Common myeloid progenitor, CD34-positive (primary cell): ENCODE results near the gene TRAPPC10.

ENCODE experiments used
- CTCF ChIA-PET: fragments of 350-600 bp; sonication (Branson Sonifier 250); formaldehyde crosslinking; loops from one replicate; lab custom pipeline; 2021; ENCODE audit warnings: antibody characterized with exemption; lab: Charles Lee
- POLR2A ChIA-PET: fragments of 350-600 bp; sonication (Branson Sonifier 250); formaldehyde crosslinking; loops from one replicate; lab custom pipeline; 2021; ENCODE audit warnings: antibody characterized with exemption; lab: Charles Lee
- DNase-seq, 3 donors: peaks; one replicate each; pipeline versions ENCODE4 v3.0.0 to v3.0.0-alpha.2; 2013
- H3K27ac ChIP-seq, 2 experiments: 1 replicate in 1 of 2; 2 replicates in 1 of 2; pipeline ENCODE4 v1.7.0; 2013; ENCODE audit warnings: inconsistent platforms in 2 of 2, low read length in 2 of 2, mild to moderate bottlenecking in 2 of 2, low read depth in 1 of 2, moderate library complexity in 1 of 2; ENCODE audit not compliant: severe bottlenecking in 2 of 2, insufficient read depth in 1 of 2, poor library complexity in 1 of 2
- H3K27me3 ChIP-seq, 5 experiments: replicated peaks in 2 of 5; 1 replicate in 3 of 5; 2 replicates in 2 of 5; pipeline versions ENCODE4 v1.6.1 to v1.7.0; 2013; ENCODE audit warnings: low read length in 4 of 5, mild to moderate bottlenecking in 2 of 5, moderate library complexity in 2 of 5, inconsistent platforms in 1 of 5; ENCODE audit not compliant: insufficient read depth in 5 of 5, control insufficient read depth in 4 of 5
- H3K36me3 ChIP-seq, 4 experiments: 1 replicate in 2 of 4; 2 replicates in 2 of 4; pipeline versions ENCODE4 v1.6.1 to v1.7.0; 2013; ENCODE audit warnings: low read length in 3 of 4, control low read depth in 1 of 4, mild to moderate bottlenecking in 1 of 4; ENCODE audit not compliant: control insufficient read depth in 4 of 4, insufficient read depth in 4 of 4
- H3K4me1 ChIP-seq, 4 experiments: 1 replicate in 3 of 4; 2 replicates in 1 of 4; pipeline versions ENCODE4 v1.6.1 to v1.7.1; 2013; ENCODE audit warnings: low read length in 3 of 4, mild to moderate bottlenecking in 3 of 4, control low read depth in 1 of 4, inconsistent platforms in 1 of 4, moderate library complexity in 1 of 4; ENCODE audit not compliant: control insufficient read depth in 4 of 4, insufficient read depth in 4 of 4; ENCODE audit errors: control extremely low read depth in 1 of 4
- H3K4me3 ChIP-seq, 7 experiments: 1 replicate in 4 of 7; 2 replicates in 3 of 7; pipeline versions ENCODE4 v1.5.1 to v1.7.0; 2013; ENCODE audit warnings: mild to moderate bottlenecking in 7 of 7, low read length in 6 of 7, moderate library complexity in 6 of 7, inconsistent platforms in 2 of 7, low read depth in 2 of 7, control low read depth in 1 of 7; ENCODE audit not compliant: insufficient read depth in 4 of 7, control insufficient read depth in 1 of 7; ENCODE audit errors: extremely low read depth in 1 of 7
- H3K9me3 ChIP-seq, 5 experiments: 1 replicate in 4 of 5; 2 replicates in 1 of 5; pipeline versions ENCODE4 v1.6.1 to v1.7.1; 2013; ENCODE audit warnings: low read length in 4 of 5, mild to moderate bottlenecking in 2 of 5, inconsistent platforms in 1 of 5, low read depth in 1 of 5, moderate library complexity in 1 of 5; ENCODE audit not compliant: control insufficient read depth in 4 of 5, insufficient read depth in 2 of 5; ENCODE audit errors: control extremely low read depth in 1 of 5
- WGBS: methylation state at CpG from one replicate; pipeline ENCODE4 v1.1.5; 2013; ENCODE audit not compliant: insufficient coverage; 5-methylcytosine and 5-hydroxymethylcytosine counted together

The TRAPPC10 gene

DNA sequence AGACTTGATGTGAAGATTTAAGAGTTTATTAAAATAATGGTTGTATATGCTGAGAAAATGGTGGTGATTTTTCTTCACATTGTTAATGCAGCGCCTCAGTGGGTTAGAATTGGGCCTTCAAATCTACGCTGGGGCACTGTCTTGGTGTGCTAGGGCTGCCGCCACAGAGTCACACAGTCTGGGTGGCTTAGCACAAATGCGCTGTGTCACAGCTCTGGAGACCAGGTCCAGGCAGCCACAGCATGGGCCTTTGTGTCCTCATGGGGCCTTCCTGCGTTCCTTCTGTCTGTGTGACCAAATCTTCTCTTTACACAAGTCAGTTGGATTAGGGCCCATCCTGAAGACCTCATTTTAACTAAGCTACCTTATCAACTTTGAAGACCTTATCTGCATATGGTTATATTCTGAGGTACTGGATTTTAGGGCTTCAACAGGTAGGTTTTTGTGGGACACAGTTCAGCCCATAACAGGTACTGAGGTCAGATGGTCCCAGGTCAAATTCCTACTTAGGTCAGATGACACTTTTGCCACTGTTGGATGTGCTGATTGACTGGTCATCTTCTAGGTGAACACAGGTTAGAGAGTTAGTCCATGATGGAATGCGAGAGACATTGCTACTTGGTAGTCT is 17.5 kb downstream of the TRAPPC10 start:
- 97% methylated on average over 6 of the region's 6 CpGs for WGBS
- peak overlapping the region in 1 of 2 experiments; percentile 7 for H3K27ac ChIP-seq
- CTCF ChIA-PET = interaction anchor here (1.0 kb wide), 1 partner anchor 10 kb away, joined by 3 read pairs; no protein-coding TSS in a partner anchor
- no peak for DNase-seq
- no peak overlapping the region for H3K4me3 ChIP-seq
- H3K4me1 ChIP-seq = peaks cover 16 to 37% (median 29%) of the 10 kb centered on the region in 4 experiments
- POLR2A ChIA-PET = no interaction called here
- H3K36me3 ChIP-seq = peaks cover 0 to 26% (median 15%) of the 10 kb centered on the region in 4 experiments
- no peaks in the 10 kb centered on the region for H3K9me3 ChIP-seq
- no peaks in the 10 kb centered on the region for H3K27me3 ChIP-seq

DNA sequence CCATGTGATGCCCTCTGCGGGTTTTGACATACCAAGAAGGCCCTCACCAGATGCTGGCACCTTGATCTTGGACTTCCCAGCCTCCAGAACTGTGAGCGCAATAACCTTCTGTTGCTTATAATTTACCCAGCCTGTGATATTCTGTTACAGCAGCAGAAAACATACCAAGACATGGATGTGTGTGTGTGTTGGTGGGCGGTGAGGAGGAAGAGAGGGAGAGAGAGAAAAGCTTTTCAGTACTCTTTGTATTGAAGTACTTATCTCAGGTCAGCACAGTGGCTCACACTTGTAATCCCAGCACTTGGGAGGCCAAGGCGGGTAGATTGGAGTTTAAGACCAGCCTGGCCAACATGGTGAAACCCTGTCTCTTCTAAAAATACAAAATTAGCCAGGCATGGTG is 23.1 kb downstream of the TRAPPC10 start:
- H3K27ac ChIP-seq = no peak overlapping the region
- ChIA-PET CTCF (interaction anchor here (2.0 kb wide), 1 partner anchor 21 kb away, joined by 6 read pairs; no protein-coding TSS in a partner anchor), POLR2A (no interaction called here)
- peaks cover 22 to 67% (median 46%) of the 10 kb centered on the region in 4 experiments for H3K36me3 ChIP-seq
- no peaks in the 10 kb centered on the region for H3K27me3 ChIP-seq
- H3K4me3 ChIP-seq = no peak overlapping the region
- DNase-seq = no peak
- 100% methylated on average over 2 of the region's 4 CpGs for WGBS
- H3K4me1 ChIP-seq = no peaks in the 10 kb centered on the region
- H3K9me3 ChIP-seq = no peaks in the 10 kb centered on the region

DNA sequence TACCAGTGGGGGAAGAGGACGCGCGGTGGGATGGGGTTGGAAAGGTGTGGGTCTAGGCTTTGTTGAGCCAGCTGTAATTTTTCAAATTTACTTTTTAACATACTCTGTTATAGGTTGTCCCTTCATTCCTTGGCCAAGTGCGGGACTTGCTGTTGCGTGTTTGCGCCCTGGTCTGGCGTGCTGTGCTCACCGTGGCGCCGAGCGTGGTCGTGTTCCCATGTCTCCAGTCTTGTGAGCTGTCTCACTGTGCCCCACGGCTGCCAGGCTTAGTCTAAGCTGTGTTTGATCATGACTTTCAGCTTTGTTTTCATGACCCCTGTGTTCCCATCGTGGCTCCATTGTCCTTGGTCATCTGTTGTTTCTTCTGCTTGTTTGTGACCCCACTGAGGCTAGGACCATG is 26.0 kb downstream of the TRAPPC10 start:
- H3K27ac ChIP-seq = no peak overlapping the region
- ChIA-PET POLR2A (interaction anchor here (0.6 kb wide), 1 partner anchor 18 kb away, joined by 3 read pairs; no protein-coding TSS in a partner anchor), CTCF (interaction anchor here (1.0 to 1.3 kb wide), 2 partner anchors 12 to 23 kb away, joined by 3 to 4 read pairs; no protein-coding TSS in a partner anchor)
- no peaks in the 10 kb centered on the region for H3K4me1 ChIP-seq
- 95% methylated on average over 11 of the region's 14 CpGs for WGBS
- no peak for DNase-seq
- no peak overlapping the region for H3K4me3 ChIP-seq
- H3K36me3 ChIP-seq = peaks cover 20 to 63% (median 43%) of the 10 kb centered on the region in 4 experiments
- H3K9me3 ChIP-seq = no peaks in the 10 kb centered on the region
- no peaks in the 10 kb centered on the region for H3K27me3 ChIP-seq

DNA sequence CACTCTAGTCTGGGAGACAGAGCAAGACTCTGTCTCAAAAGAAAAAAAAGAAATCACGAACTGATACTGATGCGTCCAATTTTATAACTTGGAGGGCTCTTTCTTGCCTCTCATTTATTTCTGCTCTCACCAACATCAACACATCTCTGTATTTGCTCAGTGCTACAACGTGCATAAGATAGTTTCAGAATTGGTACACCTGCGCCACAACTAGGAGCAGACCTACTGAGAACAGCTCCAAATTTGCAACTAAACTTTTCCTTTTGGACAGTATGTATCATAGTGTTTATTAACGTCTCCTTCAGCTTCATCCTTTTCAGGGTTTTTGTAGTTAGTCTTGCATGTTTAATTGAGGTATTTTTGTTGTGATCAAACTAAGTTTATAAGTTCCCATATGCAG is 27.7 kb downstream of the TRAPPC10 start:
- H3K4me1 ChIP-seq = no peaks in the 10 kb centered on the region
- H3K27me3 ChIP-seq = no peaks in the 10 kb centered on the region
- H3K36me3 ChIP-seq = peaks cover 12 to 53% (median 38%) of the 10 kb centered on the region in 4 experiments
- 100% methylated on average over 2 of the region's 5 CpGs for WGBS
- H3K9me3 ChIP-seq = no peaks in the 10 kb centered on the region
- ChIA-PET POLR2A (no interaction called here), CTCF (interaction anchor here (1.9 kb wide), 1 partner anchor 19 kb away, joined by 4 read pairs; no protein-coding TSS in a partner anchor)
- DNase-seq = no peak
- H3K4me3 ChIP-seq = no peak overlapping the region
- H3K27ac ChIP-seq = no peak overlapping the region

DNA sequence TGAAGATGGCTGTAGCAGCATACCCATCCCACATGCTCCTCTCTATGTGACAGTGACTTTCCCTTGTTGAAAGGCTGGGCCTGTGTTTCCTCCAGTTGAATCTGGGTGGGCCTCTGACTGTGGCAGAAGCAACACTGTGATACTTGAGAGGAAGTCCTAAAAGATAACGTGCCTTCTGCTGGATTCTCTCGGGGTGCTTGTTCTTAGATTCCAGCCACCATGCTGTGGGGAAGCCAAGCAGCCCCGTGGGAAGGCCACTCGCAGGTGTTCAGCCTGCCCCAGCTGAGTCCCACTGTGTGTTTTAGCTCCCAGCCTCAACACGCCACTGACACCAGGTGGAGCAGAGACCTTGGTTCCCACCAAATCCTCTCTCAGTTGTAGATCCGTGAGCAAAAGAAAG is 31.5 kb downstream of the TRAPPC10 start:
- Histone ChIP-seq H3K36me3 (peaks cover 5 to 32% (median 22%) of the 10 kb centered on the region in 4 experiments), H3K9me3 (no peaks in the 10 kb centered on the region), H3K4me1 (no peaks in the 10 kb centered on the region), H3K4me3 (no peak overlapping the region), H3K27ac (no peak overlapping the region), H3K27me3 (no peaks in the 10 kb centered on the region)
- 90% methylated on average over 5 of the region's 6 CpGs for WGBS
- POLR2A ChIA-PET = interaction anchor here (0.7 kb wide), 1 partner anchor 12 kb away, joined by 5 read pairs; no protein-coding TSS in a partner anchor
- peak in 1 of 3 donors; percentile 26 for DNase-seq
- CTCF ChIA-PET = interaction anchor here (1.4 kb wide), 1 partner anchor 14 kb away, joined by 7 read pairs; no protein-coding TSS in a partner anchor

DNA sequence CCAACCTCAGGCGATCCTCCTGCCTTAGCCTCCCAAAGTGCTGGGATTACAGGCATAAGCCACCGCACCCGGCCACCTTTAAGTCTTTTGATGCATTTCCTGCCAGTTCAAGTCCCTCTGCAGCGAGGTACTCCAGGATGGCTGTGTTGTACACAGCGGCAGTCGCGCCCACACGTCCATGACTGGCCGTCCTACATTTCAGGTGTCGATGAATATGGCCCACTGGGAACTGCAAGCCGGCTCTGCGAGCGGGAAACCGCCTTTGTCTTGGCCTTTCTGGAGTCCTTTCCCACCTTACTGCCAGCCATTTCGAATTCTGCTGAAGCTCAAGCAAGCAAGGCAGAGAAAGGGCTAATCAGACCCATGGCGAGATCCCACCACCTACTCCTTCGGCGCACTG is 34.6 kb downstream of the TRAPPC10 start:
- DNase-seq = no peak
- peaks cover 8 to 34% (median 24%) of the 10 kb centered on the region in 4 experiments for H3K36me3 ChIP-seq
- H3K9me3 ChIP-seq = no peaks in the 10 kb centered on the region
- POLR2A ChIA-PET = no interaction called here
- no peaks in the 10 kb centered on the region for H3K27me3 ChIP-seq
- CTCF ChIA-PET = no interaction called here
- no peak overlapping the region for H3K27ac ChIP-seq
- WGBS = 98% methylated on average over 17 of the region's 18 CpGs
- H3K4me1 ChIP-seq = peaks cover 0 to 7% (median 2%) of the 10 kb centered on the region in 4 experiments
- no peak overlapping the region for H3K4me3 ChIP-seq

DNA sequence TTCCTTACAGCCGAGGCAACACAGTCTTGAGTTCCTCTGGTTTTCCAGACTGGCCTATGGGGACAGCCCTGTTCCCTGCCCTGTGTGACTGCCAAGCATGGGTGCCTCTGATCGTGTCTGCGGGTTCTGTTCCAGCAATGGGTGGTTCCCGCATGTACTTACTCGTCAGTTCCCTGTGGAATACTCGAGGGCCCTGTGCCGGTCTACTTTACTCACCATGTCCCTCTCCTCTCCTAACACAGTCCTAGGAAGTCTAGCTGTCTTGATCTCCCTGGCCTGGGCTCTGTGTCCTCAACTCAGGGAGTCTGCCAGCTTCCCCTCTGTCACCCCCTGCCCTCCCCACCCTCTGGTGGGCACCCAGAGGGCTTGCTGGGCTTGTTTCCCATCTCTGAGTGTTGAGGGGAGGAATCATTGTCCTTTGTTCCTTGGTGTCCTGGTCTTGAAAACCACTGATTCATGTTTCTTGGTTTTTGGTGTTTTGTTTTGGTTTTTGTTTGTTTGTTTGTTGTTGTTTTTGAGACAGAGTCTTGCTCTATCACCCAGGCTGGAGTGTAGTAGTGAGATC is 36.0 kb downstream of the TRAPPC10 start:
- no peak overlapping the region for H3K27ac ChIP-seq
- DNase-seq = no peak
- no peaks in the 10 kb centered on the region for H3K9me3 ChIP-seq
- peaks cover 0 to 7% (median 2%) of the 10 kb centered on the region in 4 experiments for H3K4me1 ChIP-seq
- POLR2A ChIA-PET = no interaction called here
- peaks cover 8 to 47% (median 31%) of the 10 kb centered on the region in 4 experiments for H3K36me3 ChIP-seq
- WGBS = 96% methylated on average over 5 of the region's 7 CpGs
- no peaks in the 10 kb centered on the region for H3K27me3 ChIP-seq
- no peak overlapping the region for H3K4me3 ChIP-seq
- CTCF ChIA-PET = interaction anchor here (1.1 to 2.3 kb wide), 4 partner anchors 10 to 35 kb away, joined by 3 to 7 read pairs (median 3); no protein-coding TSS in a partner anchor
